Adrenal gland (tissue), 5 donors: ENCODE data around the gene GUCY1A1.

Experiments used
- POLR2A ChIP-seq, 2 donors: fragments of 450-650 bp; IDR thresholded peaks; one replicate each; pipeline ENCODE4 v1.6.1; 2017; ENCODE audit warnings: antibody characterized with exemption in 2 of 2, mild to moderate bottlenecking in 2 of 2, moderate library complexity in 1 of 2
- TF ChIP-seq, protein P1 (sequence below), 6 experiments: fragments of 450-650 bp in 4 of 6; fragments of 200-600 bp in 2 of 6; sonication (generic) in 1 of 6; IDR thresholded peaks; 1 replicate in 5 of 6; 2 replicates in 1 of 6; pipeline versions ENCODE4 v1.5.1 to v1.8.0; 2016 to 2021; ENCODE audit warnings: antibody characterized with exemption in 6 of 6, mild to moderate bottlenecking in 2 of 6, moderate library complexity in 1 of 6
- donor health status: DM: no; HTN: no; CAD: no.

DNA sequence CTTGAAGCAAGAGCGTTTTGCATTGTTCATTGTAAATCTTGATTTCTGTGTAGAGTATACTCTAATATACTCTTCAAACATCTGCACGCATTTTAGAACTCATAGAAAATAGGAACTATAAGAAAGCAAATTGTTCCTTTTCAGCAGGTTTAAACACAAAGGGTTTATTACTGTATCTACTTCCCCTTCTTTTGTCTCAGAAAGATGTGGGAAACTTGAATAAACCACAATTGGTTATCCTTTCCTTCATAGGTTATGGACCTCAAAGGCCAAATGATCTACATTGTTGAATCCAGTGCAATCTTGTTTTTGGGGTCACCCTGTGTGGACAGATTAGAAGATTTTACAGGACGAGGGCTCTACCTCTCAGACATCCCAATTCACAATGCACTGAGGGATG is 46.2 kb downstream of the GUCY1A1 start:
- TF ChIP-seq, protein P1, sequence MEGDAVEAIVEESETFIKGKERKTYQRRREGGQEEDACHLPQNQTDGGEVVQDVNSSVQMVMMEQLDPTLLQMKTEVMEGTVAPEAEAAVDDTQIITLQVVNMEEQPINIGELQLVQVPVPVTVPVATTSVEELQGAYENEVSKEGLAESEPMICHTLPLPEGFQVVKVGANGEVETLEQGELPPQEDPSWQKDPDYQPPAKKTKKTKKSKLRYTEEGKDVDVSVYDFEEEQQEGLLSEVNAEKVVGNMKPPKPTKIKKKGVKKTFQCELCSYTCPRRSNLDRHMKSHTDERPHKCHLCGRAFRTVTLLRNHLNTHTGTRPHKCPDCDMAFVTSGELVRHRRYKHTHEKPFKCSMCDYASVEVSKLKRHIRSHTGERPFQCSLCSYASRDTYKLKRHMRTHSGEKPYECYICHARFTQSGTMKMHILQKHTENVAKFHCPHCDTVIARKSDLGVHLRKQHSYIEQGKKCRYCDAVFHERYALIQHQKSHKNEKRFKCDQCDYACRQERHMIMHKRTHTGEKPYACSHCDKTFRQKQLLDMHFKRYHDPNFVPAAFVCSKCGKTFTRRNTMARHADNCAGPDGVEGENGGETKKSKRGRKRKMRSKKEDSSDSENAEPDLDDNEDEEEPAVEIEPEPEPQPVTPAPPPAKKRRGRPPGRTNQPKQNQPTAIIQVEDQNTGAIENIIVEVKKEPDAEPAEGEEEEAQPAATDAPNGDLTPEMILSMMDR (IDR thresholded peaks at IDR 0.05) = no peak
- TF ChIP-seq POLR2A (IDR thresholded peaks at IDR 0.05) = no peak
